G401.6 (cell line): ENCODE results near the gene SHD.
"Not testable (repeated sequence)": the region's sequence is repeated elsewhere in the genome, so short reads cannot be mapped to it uniquely, and the experiment has no call there.

ENCODE experiments used
- FAIRE-seq: peaks from 2 replicates; lab custom pipeline; 2012; peaks lifted over from hg19 to GRCh38; lab: Jason Lieb, UNC

The SHD gene

GRCh38 chr19:4267101-4267900, 11.8 kb upstream of the SHD start:
- peak; percentile 37 for FAIRE-seq

- FAIRE-seq: no peak
These were observed 10.9 kb upstream of the SHD start for GRCh38 chr19:4267901-4268815.

GRCh38 chr19:4268816-4269430, 10.1 kb upstream of the SHD start:
- FAIRE-seq: no peak

- no peak for FAIRE-seq
These were observed 6.2 kb upstream of the SHD start for GRCh38 chr19:4272894-4273293.

GRCh38 chr19:4274321-4274686, 4.8 kb upstream of the SHD start:
- not testable (repeated sequence) for FAIRE-seq

GRCh38 chr19:4277191-4277696, 1.8 kb upstream of the SHD start:
- no peak for FAIRE-seq

GRCh38 chr19:4278010-4278409, 1.1 kb upstream of the SHD start:
- FAIRE-seq: no peak

- FAIRE-seq: no peak
These were observed 132 bp downstream of the SHD start for GRCh38 chr19:4279267-4279529.

- no peak for FAIRE-seq
These were observed 710 bp downstream of the SHD start for GRCh38 chr19:4279530-4280422.

- no peak for FAIRE-seq
These were observed 5.3 kb downstream of the SHD start for GRCh38 chr19:4284176-4284958.

GRCh38 chr19:4284974-4285373, 5.9 kb downstream of the SHD start:
- FAIRE-seq: no peak

- FAIRE-seq: not testable (repeated sequence)
These were observed 7.1 kb downstream of the SHD start for GRCh38 chr19:4286141-4286540.

GRCh38 chr19:4288091-4288777, 9.2 kb downstream of the SHD start:
- no peak for FAIRE-seq

- FAIRE-seq: no peak
These were observed 12.2 kb downstream of the SHD start for GRCh38 chr19:4291184-4291732.

GRCh38 chr19:4292515-4292914, 13.4 kb downstream of the SHD start:
- FAIRE-seq: no peak

- FAIRE-seq: no peak
These were observed 15.3 kb downstream of the SHD start for GRCh38 chr19:4294389-4294788.

- FAIRE-seq: no peak
These were observed 17.1 kb downstream of the SHD start for GRCh38 chr19:4295972-4296771.

- FAIRE-seq: no peak
These were observed 19.1 kb downstream of the SHD start for GRCh38 chr19:4297901-4298809.
